Stimulated activated CD8-positive, alpha-beta memory T cell treated with anti-CD3 and anti-CD28 coated beads, Interleukin-15, amount 100 ng/mL, for 48 hours (primary cell): Measurements from ENCODE around the gene DLL3.

Experiments
- DNase-seq, 2 donors: peaks; one replicate each; pipeline ENCODE4 v3.0.0-alpha.2; 2020; ENCODE audit warnings: low read depth in 2 of 2

The DLL3 gene

GRCh38 chr19:39483141-39483540 is 15.6 kb upstream of the DLL3 start:
- no peak for DNase-seq

- DNase-seq, result no peak
Measured at GRCh38 chr19:39489756-39490155, 9.0 kb upstream of the DLL3 start.

DNA sequence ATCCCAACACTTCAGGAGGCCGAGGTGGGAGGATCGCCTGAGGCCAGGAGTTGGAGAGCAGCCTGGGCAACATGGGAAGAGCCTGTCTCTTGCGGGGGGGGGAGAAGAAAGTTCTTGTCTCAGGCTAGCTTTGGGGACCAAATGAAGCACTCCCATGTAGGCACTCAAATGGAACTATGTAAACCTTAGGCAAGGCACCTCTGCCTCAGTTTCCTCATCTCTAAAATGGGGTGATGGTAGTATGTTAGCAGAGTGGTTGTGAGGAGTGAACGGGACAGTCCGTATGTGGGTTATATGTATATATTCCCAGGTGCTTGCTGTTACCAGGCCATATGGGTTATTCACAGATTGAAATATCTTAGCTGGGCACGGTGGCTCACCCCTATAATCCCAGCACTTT is 6.5 kb upstream of the DLL3 start:
- DNase-seq, result no peak

DNA sequence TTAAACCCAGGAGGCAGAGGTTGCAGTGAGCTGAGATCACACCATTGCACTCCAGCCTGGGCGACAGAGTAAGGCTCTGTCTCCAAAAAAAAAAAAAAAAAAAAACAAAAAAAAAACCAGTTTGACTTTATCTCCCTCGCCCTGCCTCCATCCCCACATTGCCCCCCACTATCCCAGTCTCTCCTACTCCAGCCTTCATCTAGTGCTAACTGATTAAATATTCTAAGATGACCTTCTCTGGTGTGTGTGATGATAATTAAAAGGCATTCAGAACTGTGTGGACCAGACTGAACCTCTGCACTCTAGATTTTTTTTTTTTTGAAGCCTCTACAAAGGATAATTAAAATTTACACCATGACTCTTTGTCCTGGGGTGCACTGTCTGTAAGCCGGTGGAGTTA is 6.0 kb upstream of the DLL3 start:
- DNase-seq, result no peak

DNA sequence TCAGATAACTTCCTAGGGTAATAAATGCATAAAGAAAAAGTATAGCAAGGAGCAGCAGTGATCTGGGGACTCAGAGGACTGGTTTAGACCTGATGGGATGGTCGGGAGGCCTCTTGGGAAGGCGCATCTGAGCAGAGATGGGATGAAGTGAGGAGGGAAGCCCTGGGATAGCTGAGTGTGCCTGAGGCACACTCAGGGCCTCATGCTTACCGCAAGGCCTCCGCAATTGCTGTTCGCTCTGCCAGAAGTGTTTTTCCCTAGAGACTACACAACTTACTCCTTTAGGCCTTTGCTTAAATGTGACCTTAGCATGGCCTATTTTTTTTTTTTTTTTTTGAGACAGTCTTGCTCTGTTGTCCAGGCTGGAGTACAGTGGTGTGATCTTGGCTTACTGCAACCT is 4.1 kb upstream of the DLL3 start:
- DNase-seq, result no peak

- no peak for DNase-seq
Measured at GRCh38 chr19:39496063-39496462, 2.7 kb upstream of the DLL3 start.

GRCh38 chr19:39497701-39497995 is 1.1 kb upstream of the DLL3 start:
- DNase-seq, result no peak

GRCh38 chr19:39497996-39498797 is 550 bp upstream of the DLL3 start:
- no peak for DNase-seq

GRCh38 chr19:39499932-39500331 is 1.2 kb downstream of the DLL3 start:
- no peak for DNase-seq

DNA sequence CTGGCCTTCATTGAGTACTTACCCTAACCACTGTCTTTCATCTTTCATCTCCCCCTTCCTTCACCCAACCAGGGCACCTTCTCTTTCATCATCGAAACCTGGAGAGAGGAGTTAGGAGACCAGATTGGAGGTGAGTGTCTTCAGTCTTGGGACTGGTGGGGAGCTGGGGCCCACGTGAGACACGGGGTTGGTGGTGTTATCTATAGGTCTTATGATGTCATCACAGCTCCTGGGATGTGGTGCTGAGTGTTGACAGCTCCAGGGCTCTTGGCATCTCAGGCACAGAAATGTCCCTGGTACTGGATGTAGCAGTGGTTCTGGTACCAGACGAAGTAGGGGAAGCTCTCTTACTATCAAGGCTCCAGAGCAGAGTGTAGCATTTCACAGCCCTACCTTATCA is 1.8 kb downstream of the DLL3 start:
- no peak for DNase-seq

DNA sequence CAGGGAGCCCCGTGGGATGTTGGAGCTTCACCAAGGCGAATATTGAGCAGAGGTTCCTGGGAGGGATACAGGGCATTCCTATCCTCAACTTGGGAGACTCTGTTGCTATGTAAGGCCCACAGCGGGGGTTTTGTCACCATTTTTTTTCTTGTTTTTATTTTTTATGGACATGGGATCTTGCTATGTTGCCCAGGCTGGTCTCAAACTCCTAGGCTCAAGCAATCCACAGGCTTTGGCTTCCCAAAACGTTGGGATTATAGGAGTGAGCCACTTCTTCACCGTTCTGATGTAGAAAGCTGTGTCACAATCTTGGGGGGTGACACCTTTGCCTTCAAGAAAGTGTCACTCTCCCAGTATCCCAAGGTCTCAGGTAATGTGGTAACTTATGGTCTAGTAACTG is 2.6 kb downstream of the DLL3 start:
- no peak for DNase-seq

GRCh38 chr19:39502640-39503417 is 4.1 kb downstream of the DLL3 start:
- peak; percentile 69 to 74 for DNase-seq

GRCh38 chr19:39506598-39506943 is 7.8 kb downstream of the DLL3 start:
- no peak for DNase-seq

DNA sequence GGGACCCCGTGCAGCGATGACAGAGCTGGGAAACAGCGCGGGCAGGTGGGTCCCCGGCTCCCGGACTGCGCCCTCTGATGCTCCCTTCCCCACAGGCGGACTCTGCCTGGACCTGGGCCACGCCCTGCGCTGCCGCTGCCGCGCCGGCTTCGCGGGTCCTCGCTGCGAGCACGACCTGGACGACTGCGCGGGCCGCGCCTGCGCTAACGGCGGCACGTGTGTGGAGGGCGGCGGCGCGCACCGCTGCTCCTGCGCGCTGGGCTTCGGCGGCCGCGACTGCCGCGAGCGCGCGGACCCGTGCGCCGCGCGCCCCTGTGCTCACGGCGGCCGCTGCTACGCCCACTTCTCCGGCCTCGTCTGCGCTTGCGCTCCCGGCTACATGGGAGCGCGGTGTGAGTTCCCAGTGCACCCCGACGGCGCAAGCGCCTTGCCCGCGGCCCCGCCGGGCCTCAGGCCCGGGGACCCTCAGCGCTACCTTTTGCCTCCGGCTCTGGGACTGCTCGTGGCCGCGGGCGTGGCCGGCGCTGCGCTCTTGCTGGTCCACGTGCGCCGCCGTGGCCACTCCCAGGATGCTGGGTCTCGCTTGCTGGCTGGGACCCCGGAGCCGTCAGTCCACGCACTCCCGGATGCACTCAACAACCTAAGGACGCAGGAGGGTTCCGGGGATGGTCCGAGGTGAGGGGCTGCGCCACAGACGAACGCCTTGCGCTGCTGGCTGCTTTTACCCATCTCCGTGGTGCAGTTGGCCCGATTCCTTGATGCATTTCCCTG is 8.4 kb downstream of the DLL3 start:
- peak; percentile 58 to 67 for DNase-seq

GRCh38 chr19:39507715-39508364 is 9.1 kb downstream of the DLL3 start:
- DNase-seq, result no peak

- DNase-seq, result no peak
Measured at GRCh38 chr19:39508629-39509028, 9.9 kb downstream of the DLL3 start.

GRCh38 chr19:39509233-39509632 is 10.5 kb downstream of the DLL3 start:
- DNase-seq, result no peak

GRCh38 chr19:39512988-39513387 is 14.2 kb downstream of the DLL3 start:
- DNase-seq, result no peak

DNA sequence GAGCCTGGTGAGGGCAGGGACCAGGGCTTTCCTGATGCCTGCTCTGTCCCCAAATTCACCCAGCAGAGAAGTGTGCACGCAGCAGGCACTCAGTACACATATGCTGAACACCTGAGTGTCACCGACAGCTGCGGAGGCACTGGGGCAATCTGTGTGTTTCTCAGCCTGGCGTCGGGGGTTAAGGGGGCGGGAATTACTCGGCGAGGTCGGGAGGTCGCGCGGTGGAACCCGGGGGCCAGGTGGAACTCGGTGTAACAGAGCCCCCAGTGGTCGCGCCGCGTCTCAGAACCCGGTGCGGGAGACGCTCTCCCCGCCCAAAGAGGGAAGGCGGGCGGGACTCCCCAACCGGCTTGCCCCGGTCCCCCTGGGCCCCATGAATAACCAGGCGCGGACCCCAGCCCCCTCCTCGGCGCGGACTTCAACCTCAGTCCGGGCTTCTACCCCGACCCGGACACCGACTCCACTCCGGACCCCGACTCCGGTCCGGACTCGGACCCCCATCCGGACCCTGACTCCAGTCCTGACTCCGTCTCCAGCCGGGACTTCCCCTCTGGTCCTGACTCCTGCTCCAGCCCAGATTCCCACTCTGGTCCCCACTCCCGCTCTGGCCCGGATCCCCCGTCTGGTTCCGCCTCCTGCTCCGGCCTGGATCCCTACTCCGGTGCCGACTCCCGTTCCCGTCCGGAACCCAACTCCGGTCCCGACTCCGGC is 16.2 kb downstream of the DLL3 start, which contains the start of gene SELENOV:
Gene SELENOV (plus strand): TSS at position 300 of the 711 bp plus-strand sequence. CDS start 74 bp downstream, at position 374.
- DNase-seq, result no peak

DNA sequence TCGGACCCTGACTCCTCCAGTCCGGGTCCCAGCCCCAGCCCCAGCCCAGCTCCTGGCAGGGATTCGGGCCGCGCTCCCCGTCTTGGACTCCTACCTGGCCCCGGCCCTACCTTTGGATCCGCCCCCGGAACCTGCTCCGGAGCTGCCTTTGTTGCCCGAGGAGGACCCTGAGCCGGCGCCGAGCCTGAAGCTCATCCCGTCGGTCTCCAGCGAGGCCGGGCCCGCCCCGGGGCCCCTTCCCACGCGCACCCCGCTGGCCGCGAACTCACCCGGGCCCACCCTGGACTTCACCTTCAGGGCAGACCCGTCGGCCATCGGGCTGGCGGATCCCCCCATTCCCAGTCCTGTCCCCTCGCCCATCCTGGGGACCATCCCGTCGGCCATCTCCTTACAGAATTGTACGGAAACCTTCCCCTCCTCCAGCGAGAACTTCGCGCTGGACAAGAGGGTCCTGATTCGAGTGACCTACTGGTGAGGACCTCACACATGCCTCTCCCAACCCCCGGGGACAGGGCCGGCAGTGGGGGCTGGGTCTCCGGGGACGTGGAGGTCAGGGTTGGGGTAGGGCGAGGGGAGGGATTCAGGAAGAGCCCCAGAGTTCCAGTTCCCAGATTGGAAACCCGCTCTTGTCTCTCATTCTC is 16.9 kb downstream of the DLL3 start:
- DNase-seq, result no peak

DNA sequence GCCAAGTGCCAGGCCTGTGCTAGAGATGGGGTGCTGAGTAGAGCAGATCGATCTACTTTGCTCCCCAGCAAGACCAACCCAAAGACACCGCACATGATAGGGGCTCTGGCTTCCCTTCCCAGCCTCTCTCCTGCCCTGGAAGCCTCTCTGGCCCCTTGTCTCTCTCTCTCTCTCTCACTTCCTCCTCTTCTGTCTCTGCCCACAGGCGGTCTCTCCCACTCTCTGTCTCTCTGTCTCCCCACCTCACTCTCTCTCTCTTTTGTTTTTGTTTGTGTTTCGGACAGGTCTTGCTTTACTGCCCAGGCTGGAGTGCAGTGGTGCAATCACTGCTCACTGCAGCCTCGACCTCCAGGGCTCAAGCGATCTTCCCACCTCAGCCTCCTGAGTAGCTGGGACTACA is 17.5 kb downstream of the DLL3 start:
- no peak for DNase-seq
